ENCODE results near the gene ASXL1. TPM values are rescaled to one million over a fixed set of nuclear protein-coding genes. Genes with fewer than 3 reads are reported as not detected.
A peak's percentile ranks its signal among the peaks of the same experiment; 100 is the strongest.

ASXL1 gene
- total RNA-seq, 1 donor from 2014 or later: 65.6 TPM

GRCh38 chr20:32442630-32443373, 84.7 kb downstream of the ASXL1 start:
- DNase-seq: no peak

- DNase-seq: no peak
These were observed 85.3 kb downstream of the ASXL1 start for GRCh38 chr20:32443386-32443974.

DNA sequence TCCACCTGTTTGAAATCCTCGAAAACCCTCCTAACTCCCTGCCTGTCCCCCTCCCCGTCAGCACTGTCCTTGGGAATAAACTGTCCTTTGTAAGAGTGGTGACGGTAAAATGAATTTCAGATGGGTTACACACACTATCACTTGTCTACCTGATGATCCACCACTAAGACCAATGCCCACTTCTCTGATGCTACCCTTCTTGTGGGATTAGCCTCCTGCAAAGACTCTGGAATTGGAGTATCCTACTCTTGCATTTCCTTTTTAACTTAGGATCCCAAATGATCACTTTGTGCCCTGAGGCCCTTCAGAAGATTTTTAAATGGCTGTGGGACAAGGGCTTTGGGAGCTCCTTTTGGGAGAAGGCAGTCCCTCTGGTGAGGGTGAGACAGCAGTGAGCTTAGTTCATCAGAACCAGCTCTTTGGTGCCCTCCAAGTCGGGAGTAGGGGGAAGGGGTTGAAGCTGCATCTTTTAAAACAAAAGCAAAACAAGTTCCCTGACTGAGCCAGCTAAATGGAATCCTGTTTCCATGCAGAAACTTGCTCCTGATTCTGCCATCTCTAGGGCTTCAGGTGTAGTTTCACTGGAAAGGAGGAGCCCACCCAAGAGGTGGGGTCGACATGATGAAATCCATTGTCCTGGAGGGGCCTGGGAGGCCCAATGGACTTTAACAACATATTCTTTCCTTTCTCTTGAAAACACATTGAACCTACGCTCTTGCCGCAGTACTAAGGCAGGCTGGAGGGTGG, 86.5 kb downstream of the ASXL1 start:
- DNase-seq: no peak

- peak; percentile 43 for DNase-seq
These were observed 87.6 kb downstream of the ASXL1 start for GRCh38 chr20:32445539-32446273.

DNA sequence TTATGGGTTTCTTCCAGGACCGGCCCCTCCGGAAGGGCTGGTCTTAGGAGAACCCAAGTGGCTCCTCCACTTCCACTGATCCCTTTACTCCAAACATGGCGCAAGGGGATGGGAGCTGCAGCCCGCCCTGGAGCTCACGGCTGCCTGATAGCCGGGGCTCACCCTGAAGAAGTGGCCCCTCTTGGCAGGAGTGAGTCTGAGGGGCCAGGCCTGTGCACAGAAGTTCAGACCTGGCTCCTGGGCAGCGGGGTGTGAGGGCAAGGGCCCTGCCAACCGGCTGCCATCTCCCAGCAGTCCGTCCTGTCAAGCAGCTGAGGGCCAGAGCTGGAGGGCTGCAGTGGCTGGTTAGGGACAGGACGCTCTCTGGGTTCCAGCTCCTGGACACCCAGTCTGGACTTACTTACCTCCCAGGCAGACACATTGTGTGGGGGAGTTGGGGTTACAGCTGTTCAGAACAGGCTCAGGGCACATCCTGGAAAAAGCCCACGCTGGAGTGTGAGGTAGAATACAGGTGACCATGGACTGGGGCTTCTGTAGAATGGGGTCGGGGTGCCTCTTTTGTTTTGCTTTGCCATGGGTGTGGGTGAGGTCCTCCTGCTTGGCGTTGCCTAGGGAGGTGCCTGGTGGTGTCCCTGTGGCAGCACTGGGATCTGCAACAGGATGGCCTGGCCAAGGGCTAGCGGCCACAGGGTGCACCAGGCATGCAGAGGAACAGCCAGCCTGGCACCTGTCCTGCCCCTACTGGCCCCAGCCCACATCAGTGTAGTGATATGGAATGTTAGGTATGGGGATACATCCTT, 88.4 kb downstream of the ASXL1 start:
- DNase-seq: no peak

GRCh38 chr20:32447136-32448027, 89.3 kb downstream of the ASXL1 start:
- DNase-seq: no peak

GRCh38 chr20:32448306-32449056, 90.3 kb downstream of the ASXL1 start:
- no peak for DNase-seq

- no peak for DNase-seq
These were observed 91.1 kb downstream of the ASXL1 start for GRCh38 chr20:32449057-32449889.

DNA sequence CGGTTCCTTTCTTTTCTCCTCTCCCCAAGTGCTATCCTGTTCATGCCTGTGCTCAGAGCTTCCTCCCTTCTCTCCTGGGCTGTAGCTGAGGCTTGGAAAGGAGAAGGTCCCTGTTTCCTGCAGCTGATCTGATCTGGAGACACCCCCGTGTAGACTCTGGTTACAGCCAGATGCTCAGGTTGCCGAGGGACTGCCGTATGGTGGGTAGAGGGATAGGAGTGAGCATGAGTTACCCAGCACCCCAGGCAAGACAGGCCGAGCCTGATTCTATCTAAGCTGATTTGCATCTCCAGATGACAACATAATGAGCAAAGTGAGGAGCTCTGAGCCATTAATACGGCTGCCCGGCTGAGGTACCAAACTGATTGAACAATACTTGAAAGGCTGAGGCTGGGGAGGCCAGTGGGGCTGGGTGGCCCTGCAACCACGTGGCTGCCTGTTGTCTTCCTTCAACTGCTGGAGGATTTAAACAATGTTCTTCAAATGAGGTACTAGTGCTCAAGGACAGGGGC, 91.8 kb downstream of the ASXL1 start:
- DNase-seq: no peak

- DNase-seq: no peak
These were observed 92.4 kb downstream of the ASXL1 start for GRCh38 chr20:32450484-32451061.

DNA sequence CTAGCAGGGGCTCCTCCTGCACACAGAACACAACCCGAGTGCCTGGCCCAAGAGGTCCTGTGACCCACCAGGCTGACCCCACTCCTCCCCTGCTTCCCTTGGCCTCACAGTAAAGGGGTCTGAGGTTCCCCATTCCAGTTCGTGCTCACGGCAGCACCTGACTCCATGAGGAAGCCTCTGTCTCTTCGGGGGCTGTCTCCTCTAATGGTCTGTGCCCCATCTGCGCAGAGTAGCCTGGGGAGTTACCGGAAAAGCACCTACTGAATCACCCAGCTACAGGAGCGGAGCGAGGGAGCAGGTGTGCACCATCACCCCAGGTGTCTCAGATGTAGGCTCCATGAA, 93.2 kb downstream of the ASXL1 start:
- DNase-seq: no peak

- no peak for DNase-seq
These were observed 93.7 kb downstream of the ASXL1 start for GRCh38 chr20:32451682-32452461.

DNA sequence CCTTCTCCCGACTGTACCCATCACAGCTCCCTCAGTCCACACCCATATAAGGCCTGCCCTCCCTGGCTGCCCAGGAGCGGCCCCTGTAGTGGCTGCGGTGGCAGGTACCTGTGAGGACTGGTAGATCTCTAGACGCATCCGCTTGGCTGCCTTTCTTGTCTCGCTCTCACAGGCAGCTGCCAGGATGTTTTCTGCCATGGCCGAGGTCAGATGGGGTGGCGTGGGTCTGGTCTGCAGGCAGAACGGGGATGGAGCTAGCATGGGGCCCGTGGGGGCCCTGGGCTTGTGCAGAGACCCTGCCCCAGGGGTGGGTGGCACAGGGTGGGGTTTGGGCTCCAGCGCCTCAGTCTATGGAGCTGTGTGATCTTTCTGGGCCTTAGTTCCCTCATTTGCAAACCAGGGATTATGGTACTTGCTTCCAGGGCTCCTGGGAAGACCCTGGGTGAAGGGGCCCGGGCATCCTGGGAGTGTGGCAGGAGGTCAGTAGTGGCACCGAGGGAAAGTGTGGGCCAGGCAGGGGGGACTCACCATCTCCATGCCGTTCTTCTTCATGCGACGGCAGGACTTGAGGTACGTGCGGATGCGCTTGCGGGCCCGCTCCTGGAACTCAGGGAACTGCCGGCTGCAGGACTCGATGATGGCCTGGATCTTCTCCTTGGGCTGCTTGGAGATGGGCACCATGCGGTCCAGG, 94.8 kb downstream of the ASXL1 start:
- DNase-seq: no peak

DNA sequence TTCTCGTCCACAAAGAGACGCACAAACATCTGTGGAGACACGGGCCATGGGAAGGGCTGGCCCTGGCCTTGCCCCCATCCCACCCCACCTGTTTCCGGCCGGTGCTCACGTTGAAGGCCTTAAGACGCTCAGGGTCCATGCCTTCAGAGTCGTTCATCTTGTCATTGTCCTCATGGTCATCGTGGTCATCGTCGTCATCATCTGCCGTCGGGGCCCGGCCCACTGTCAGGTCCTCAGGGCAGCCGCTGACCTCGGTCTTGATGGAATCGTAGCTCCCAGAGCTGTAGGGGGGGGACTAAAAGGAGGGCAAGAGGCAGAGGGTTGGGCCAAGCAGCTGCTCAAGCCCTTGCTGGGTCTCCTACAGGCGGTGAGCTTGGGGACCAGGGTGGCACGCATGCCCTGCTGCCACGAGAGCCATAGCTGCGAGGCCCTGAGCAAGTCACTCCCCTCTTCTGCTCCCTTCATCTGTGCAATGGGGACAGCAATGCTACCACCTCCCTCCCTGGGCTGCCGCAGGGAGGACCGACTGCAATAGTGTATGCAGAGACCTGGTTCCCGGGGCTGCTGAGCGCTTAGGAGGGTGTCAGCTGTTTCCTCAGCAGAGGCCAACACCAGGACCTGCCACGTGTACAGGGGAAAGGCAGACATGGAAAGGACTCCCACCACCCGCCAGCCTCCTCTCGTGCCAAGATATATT, 95.5 kb downstream of the ASXL1 start:
- no peak for DNase-seq

GRCh38 chr20:32454164-32455145, 96.3 kb downstream of the ASXL1 start:
- DNase-seq: no peak

Data from tongue (tissue), 2 donors.